ENCODE data around the gene LRRTM4. TPM values are rescaled to one million over a fixed set of nuclear protein-coding genes. Genes with fewer than 3 reads are reported as not detected.

Gene LRRTM4
- polyA plus RNA-seq, 1 donor (not counting 4 experiments of a cell fraction or from before 2014, with no cell fraction given), result not detected

DNA sequence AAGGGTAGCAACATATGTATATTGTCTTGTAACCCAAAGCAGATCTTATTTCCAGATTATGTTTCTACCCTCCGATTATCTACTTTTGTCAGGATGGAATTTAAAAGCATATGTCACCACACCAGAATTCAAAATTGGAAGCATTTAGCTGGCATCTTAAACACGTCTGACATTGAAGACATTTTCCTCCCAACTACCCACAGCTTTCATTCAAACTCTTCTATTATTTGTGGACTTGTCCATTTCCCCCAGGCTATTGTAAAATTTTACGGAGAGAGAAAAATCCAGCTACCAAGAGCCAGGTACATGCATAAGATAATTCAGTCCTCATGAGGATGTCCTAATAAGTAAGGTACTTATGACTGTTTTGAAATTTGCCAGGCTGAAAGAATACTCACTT lies 659.3 kb downstream of the LRRTM4 start:
- TF ChIP-seq, protein P1, sequence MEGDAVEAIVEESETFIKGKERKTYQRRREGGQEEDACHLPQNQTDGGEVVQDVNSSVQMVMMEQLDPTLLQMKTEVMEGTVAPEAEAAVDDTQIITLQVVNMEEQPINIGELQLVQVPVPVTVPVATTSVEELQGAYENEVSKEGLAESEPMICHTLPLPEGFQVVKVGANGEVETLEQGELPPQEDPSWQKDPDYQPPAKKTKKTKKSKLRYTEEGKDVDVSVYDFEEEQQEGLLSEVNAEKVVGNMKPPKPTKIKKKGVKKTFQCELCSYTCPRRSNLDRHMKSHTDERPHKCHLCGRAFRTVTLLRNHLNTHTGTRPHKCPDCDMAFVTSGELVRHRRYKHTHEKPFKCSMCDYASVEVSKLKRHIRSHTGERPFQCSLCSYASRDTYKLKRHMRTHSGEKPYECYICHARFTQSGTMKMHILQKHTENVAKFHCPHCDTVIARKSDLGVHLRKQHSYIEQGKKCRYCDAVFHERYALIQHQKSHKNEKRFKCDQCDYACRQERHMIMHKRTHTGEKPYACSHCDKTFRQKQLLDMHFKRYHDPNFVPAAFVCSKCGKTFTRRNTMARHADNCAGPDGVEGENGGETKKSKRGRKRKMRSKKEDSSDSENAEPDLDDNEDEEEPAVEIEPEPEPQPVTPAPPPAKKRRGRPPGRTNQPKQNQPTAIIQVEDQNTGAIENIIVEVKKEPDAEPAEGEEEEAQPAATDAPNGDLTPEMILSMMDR (optimal IDR thresholded peaks at IDR 0.05 in 1 of 3, IDR thresholded peaks at IDR 0.05 in 1 of 3, conservative IDR thresholded peaks at IDR 0.05 in 1 of 3; ENCODE audit: extremely low read depth in 1 of 3, insufficient read depth in 2 of 3, low read length in 3 of 3), result no peak
- TF ChIP-seq EZH2 (IDR thresholded peaks at IDR 0.05; ENCODE audit: low read length), result no peak
- DNase-seq (ENCODE audit: low read depth, low spot score) (no peak), FAIRE-seq (no peak)
- H3K9ac ChIP-seq (ENCODE audit: control insufficient read depth, extremely low read depth, insufficient read depth, low read length), result no peak overlapping the region
- H3K4me1 ChIP-seq (ENCODE audit: control insufficient read depth, extremely low read depth, insufficient read depth, low read length), result no peaks in the 10 kb centered on the region
- dilution Hi-C loops (cut with MboI; ENCODE audit: extremely low pct_ligation_motif_present, low sequenced_read_pairs), result no loop called here
- H3K79me2 ChIP-seq (ENCODE audit: control insufficient read depth, insufficient read depth, low read length), result no peaks in the 10 kb centered on the region
- no peak overlapping the region for H3K4me3 ChIP-seq (ENCODE audit: control insufficient read depth in 2 of 3, extremely low read depth in 1 of 3, insufficient read depth in 2 of 3, low read depth in 1 of 3, low read length in 3 of 3)
- no peak overlapping the region for H2AFZ ChIP-seq (ENCODE audit: control insufficient read depth, low read length)
- H3K9me3 ChIP-seq (ENCODE audit: control insufficient read depth, low read depth, low read length), result no peaks in the 10 kb centered on the region
- no peaks in the 10 kb centered on the region for H3K27me3 ChIP-seq (ENCODE audit: control insufficient read depth, extremely low read depth, insufficient read depth, low read length)
- no peak overlapping the region for H3K4me2 ChIP-seq (ENCODE audit: control insufficient read depth, extremely low read depth, insufficient read depth, low read depth, low read length)
- H3K9me1 ChIP-seq (ENCODE audit: control insufficient read depth, extremely low read depth, insufficient read depth, low read length), result no peaks in the 10 kb centered on the region
- H3K27ac ChIP-seq (ENCODE audit: control insufficient read depth, insufficient read depth, low read length), result no peak overlapping the region
- no peaks in the 10 kb centered on the region for H4K20me1 ChIP-seq (ENCODE audit: control insufficient read depth, extremely low read depth, insufficient read depth, low read length)
- H3K36me3 ChIP-seq (ENCODE audit: control insufficient read depth in 2 of 2, extremely low read depth in 1 of 2, insufficient read depth in 2 of 2, low read length in 2 of 2), result no peaks in the 10 kb centered on the region

DNA sequence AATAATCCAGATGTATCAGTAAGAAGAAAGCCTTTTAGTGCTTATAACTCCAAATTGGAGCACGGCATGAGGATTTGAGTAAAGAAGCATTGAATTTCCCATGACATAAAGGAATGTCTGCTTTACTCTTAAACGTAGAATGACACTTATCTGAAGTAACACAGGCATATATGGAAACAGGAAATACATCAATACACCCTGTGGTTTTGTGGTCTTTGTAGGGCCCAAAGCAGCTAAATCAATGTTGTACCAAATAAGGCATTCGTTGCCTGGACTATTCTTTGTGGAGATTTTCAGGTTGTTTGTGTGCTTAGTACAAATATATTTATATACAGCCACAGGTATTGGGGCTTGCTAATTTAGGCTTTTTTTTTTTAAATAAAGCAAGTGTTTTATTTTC lies 660.5 kb downstream of the LRRTM4 start:
- no peaks in the 10 kb centered on the region for H3K4me1 ChIP-seq (ENCODE audit: control insufficient read depth, extremely low read depth, insufficient read depth, low read length)
- no peak for DNase-seq (ENCODE audit: low read depth, low spot score)
- no peak for FAIRE-seq
- H2AFZ ChIP-seq (ENCODE audit: control insufficient read depth, low read length), result no peak overlapping the region
- H3K79me2 ChIP-seq (ENCODE audit: control insufficient read depth, insufficient read depth, low read length), result no peaks in the 10 kb centered on the region
- H3K4me2 ChIP-seq (ENCODE audit: control insufficient read depth, extremely low read depth, insufficient read depth, low read depth, low read length), result no peak overlapping the region
- H3K9ac ChIP-seq (ENCODE audit: control insufficient read depth, extremely low read depth, insufficient read depth, low read length), result no peak overlapping the region
- TF ChIP-seq, protein P1 (optimal IDR thresholded peaks at IDR 0.05 in 1 of 3, IDR thresholded peaks at IDR 0.05 in 1 of 3, conservative IDR thresholded peaks at IDR 0.05 in 1 of 3; ENCODE audit: extremely low read depth in 1 of 3, insufficient read depth in 2 of 3, low read length in 3 of 3), result no peak
- no peak for TF ChIP-seq EZH2 (IDR thresholded peaks at IDR 0.05; ENCODE audit: low read length)
- no peaks in the 10 kb centered on the region for H4K20me1 ChIP-seq (ENCODE audit: control insufficient read depth, extremely low read depth, insufficient read depth, low read length)
- H3K27ac ChIP-seq (ENCODE audit: control insufficient read depth, insufficient read depth, low read length), result no peak overlapping the region
- no peaks in the 10 kb centered on the region for H3K36me3 ChIP-seq (ENCODE audit: control insufficient read depth in 2 of 2, extremely low read depth in 1 of 2, insufficient read depth in 2 of 2, low read length in 2 of 2)
- no peak overlapping the region for H3K4me3 ChIP-seq (ENCODE audit: control insufficient read depth in 2 of 3, extremely low read depth in 1 of 3, insufficient read depth in 2 of 3, low read depth in 1 of 3, low read length in 3 of 3)
- H3K9me1 ChIP-seq (ENCODE audit: control insufficient read depth, extremely low read depth, insufficient read depth, low read length), result no peaks in the 10 kb centered on the region
- dilution Hi-C loops (cut with MboI; ENCODE audit: extremely low pct_ligation_motif_present, low sequenced_read_pairs), result no loop called here
- no peaks in the 10 kb centered on the region for H3K27me3 ChIP-seq (ENCODE audit: control insufficient read depth, extremely low read depth, insufficient read depth, low read length)
- H3K9me3 ChIP-seq (ENCODE audit: control insufficient read depth, low read depth, low read length), result no peaks in the 10 kb centered on the region
